HepG2 (cell line): Measurements from ENCODE around the gene RBP3. TPM values are rescaled to one million over a fixed set of nuclear protein-coding genes. Genes with fewer than 3 reads are reported as not detected.
A peak's percentile ranks its signal among the peaks of the same experiment; 100 is the strongest.

ENCODE experiments used
- MXD4 ChIP-seq: IDR thresholded peaks from 2 replicates; pipeline ENCODE4 v1.6.1; 2016; ENCODE audit warnings: mild to moderate bottlenecking, missing biosample characterization, missing genetic modification reagents
- SAP130 ChIP-seq: IDR thresholded peaks from 2 replicates; pipeline ENCODE4 v1.6.1; 2016; ENCODE audit warnings: low read depth
- ZNF326 ChIP-seq: sonication (generic); formaldehyde crosslinking; IDR thresholded peaks from 2 replicates; pipeline ENCODE4 v1.4.0; 2020; ENCODE audit warnings: missing genetic modification reagents, borderline replicate concordance
- ZNF460 ChIP-seq: sonication (generic); formaldehyde crosslinking; IDR thresholded peaks from 2 replicates; pipeline ENCODE4 v1.5.1; 2020; ENCODE audit warnings: missing genetic modification reagents, mild to moderate bottlenecking, borderline replicate concordance
- ZNF484 ChIP-seq: sonication (generic); formaldehyde crosslinking; IDR thresholded peaks from 2 replicates; pipeline ENCODE4 v1.5.1; 2020; ENCODE audit warnings: mild to moderate bottlenecking, low read depth, missing genetic modification reagents, borderline replicate concordance
- ZNF605 ChIP-seq: sonication (generic); formaldehyde crosslinking; IDR thresholded peaks from 2 replicates; pipeline ENCODE4 v1.8.0; 2022; ENCODE audit warnings: mild to moderate bottlenecking, missing genetic modification reagents
- polyA plus RNA-seq, 8 experiments: library from polyadenylated mRNA; depleted of rRNA in 3 of 8; stranded (reverse) in 7 of 8; unstranded in 1 of 8; fragments of >200 nt; fragmentation: Illumina TruSeq in 4 of 8; extraction: Trizol in 4 of 8; gene quantifications; 2 replicates each; pipeline versions ENCODE4 v1.2.1 to v1.2.3, GENCODE V29; 2011 to 2016; ENCODE audit warnings: low read depth in 4 of 8, missing spikeins in 1 of 8, mixed read lengths in 1 of 8; ENCODE audit not compliant: insufficient read depth in 1 of 8
- total RNA-seq, 5 experiments: library from RNA; depleted of rRNA; stranded (reverse); fragments of >200 nt; fragmentation: Illumina TruSeq; extraction: Trizol; gene quantifications; 2 replicates each; pipeline ENCODE4 v1.2.3, GENCODE V29; 2016; ENCODE audit warnings: low read depth in 1 of 5
- TF ChIP-seq, protein P1 (sequence below): IDR thresholded peaks from 2 replicates; pipeline ENCODE4 v1.4.0; 2020; ENCODE audit warnings: mild to moderate bottlenecking, missing genetic modification reagents
- TF ChIP-seq, protein P2 (sequence below): IDR thresholded peaks from 2 replicates; pipeline ENCODE4 v1.6.1; 2016; ENCODE audit warnings: low read depth
- TF ChIP-seq, protein P3 (sequence below): sonication (generic); formaldehyde crosslinking; IDR thresholded peaks from 2 replicates; pipeline ENCODE4 v1.5.0; 2020; ENCODE audit warnings: missing genetic modification reagents

Gene RBP3
- total and polyA plus RNA-seq, 2 of the 13 experiments (the other 11 are each of a cell fraction or from before 2014, with no cell fraction given): not detected

DNA sequence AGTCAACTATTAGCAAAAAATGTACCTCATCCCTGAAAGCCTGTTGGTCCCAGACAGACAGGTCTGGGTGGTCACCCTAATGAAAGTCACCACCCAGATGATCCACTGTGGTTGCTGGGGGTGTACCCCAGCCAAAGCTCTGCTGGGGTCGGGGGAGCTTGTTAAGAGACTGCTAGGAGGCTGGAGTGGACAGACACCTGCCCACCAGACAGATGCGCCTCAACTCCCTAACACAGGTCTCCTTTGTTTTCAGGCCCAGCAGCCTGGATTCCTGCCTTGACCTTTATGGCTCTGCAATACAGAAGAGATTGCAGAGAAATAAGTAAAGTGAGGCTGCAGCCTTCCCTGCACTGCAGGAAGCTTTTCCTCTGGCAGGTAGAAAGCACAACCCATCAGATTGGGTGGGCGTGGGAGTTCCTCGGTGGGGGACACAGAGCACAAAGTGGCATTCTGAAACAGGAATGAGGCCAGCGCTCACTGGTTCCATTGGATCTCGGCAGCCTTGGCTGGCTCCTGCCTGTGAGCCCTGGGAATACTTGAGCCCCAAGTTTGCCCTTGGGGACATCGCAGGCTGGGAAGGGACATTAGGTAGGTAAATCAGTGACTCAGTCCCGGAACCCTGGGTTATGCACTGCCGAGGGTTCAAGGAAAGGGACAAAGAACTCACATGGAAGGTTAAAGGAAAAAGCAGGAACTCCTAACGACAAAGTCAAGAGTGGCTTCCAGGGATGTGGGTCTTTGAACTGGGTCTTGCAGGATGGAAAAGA, 53.9 kb downstream of the RBP3 start (continued):
- TF ChIP-seq, protein P1, sequence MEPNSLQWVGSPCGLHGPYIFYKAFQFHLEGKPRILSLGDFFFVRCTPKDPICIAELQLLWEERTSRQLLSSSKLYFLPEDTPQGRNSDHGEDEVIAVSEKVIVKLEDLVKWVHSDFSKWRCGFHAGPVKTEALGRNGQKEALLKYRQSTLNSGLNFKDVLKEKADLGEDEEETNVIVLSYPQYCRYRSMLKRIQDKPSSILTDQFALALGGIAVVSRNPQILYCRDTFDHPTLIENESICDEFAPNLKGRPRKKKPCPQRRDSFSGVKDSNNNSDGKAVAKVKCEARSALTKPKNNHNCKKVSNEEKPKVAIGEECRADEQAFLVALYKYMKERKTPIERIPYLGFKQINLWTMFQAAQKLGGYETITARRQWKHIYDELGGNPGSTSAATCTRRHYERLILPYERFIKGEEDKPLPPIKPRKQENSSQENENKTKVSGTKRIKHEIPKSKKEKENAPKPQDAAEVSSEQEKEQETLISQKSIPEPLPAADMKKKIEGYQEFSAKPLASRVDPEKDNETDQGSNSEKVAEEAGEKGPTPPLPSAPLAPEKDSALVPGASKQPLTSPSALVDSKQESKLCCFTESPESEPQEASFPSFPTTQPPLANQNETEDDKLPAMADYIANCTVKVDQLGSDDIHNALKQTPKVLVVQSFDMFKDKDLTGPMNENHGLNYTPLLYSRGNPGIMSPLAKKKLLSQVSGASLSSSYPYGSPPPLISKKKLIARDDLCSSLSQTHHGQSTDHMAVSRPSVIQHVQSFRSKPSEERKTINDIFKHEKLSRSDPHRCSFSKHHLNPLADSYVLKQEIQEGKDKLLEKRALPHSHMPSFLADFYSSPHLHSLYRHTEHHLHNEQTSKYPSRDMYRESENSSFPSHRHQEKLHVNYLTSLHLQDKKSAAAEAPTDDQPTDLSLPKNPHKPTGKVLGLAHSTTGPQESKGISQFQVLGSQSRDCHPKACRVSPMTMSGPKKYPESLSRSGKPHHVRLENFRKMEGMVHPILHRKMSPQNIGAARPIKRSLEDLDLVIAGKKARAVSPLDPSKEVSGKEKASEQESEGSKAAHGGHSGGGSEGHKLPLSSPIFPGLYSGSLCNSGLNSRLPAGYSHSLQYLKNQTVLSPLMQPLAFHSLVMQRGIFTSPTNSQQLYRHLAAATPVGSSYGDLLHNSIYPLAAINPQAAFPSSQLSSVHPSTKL (CRISPR knock-in tag): peak; percentile 16; the same call in 1 of the 2 replicates
- TF ChIP-seq ZNF460 (CRISPR knock-in tag): no peak
- TF ChIP-seq, protein P2, sequence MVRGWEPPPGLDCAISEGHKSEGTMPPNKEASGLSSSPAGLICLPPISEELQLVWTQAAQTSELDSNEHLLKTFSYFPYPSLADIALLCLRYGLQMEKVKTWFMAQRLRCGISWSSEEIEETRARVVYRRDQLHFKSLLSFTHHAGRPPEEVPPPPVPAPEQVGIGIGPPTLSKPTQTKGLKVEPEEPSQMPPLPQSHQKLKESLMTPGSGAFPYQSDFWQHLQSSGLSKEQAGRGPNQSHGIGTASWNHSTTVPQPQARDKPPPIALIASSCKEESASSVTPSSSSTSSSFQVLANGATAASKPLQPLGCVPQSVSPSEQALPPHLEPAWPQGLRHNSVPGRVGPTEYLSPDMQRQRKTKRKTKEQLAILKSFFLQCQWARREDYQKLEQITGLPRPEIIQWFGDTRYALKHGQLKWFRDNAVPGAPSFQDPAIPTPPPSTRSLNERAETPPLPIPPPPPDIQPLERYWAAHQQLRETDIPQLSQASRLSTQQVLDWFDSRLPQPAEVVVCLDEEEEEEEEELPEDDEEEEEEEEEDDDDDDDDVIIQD (CRISPR knock-in tag): no peak
- no peak for TF ChIP-seq SAP130 (CRISPR knock-in tag)
- TF ChIP-seq, protein P3, sequence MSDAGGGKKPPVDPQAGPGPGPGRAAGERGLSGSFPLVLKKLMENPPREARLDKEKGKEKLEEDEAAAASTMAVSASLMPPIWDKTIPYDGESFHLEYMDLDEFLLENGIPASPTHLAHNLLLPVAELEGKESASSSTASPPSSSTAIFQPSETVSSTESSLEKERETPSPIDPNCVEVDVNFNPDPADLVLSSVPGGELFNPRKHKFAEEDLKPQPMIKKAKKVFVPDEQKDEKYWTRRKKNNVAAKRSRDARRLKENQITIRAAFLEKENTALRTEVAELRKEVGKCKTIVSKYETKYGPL (CRISPR knock-in tag): no peak
- TF ChIP-seq ZNF484 (CRISPR knock-in tag): no peak
- no peak for TF ChIP-seq ZNF326 (CRISPR knock-in tag)
- no peak for TF ChIP-seq ZNF605 (CRISPR knock-in tag)
- no peak for TF ChIP-seq MXD4 (CRISPR knock-in tag)
